ENCODE data around the gene CBX5.

- TF ChIP-seq CTCF (IDR thresholded peaks at IDR 0.05; ENCODE audit: poor library complexity, severe bottlenecking) (no peak), REST (IDR thresholded peaks at IDR 0.05; ENCODE audit: borderline replicate concordance) (no peak), EP300 (conservative IDR thresholded peaks at IDR 0.05; ENCODE audit: poor library complexity, severe bottlenecking) (no peak), TAF1 (IDR thresholded peaks at IDR 0.05; ENCODE audit: low read depth) (no peak), SMC3 (conservative IDR thresholded peaks at IDR 0.05; ENCODE audit: poor library complexity) (no peak), POLR2AphosphoS5 (IDR thresholded peaks at IDR 0.05) (no peak), EZH2 (IDR thresholded peaks at IDR 0.05; ENCODE audit: borderline replicate concordance, insufficient read depth, low read length, poor library complexity, severe bottlenecking) (no peak), MXI1 (conservative IDR thresholded peaks at IDR 0.05; ENCODE audit: poor library complexity, severe bottlenecking) (no peak)
Measured at GRCh38 chr12:54296393-54297099, 16.6 kb upstream of the CBX5 start.

Data from neural cell (in vitro differentiated cells).